Activated naive CD4-positive, alpha-beta T cell treated with anti-CD3 and anti-CD28 coated beads, Interleukin-2, amount 50 U/mL, for 72 hours (primary cell): ENCODE measurements around the gene HLA-B. TPM values are rescaled to one million over a fixed set of nuclear protein-coding genes. Genes with fewer than 3 reads are reported as not detected.

Source experiments
- ATAC-seq, 2 donors: fragments of 150-1000 bp; cut with Tn5 transposase; 2 replicates each; pipeline ENCODE4 v1.10.0; 2021; ENCODE audit warnings: mild to moderate bottlenecking in 2 of 2, moderate library complexity in 2 of 2
- DNase-seq, 2 donors: peaks; one replicate each; pipeline ENCODE4 v3.0.0; 2021 to 2022; ENCODE audit warnings: low spot score in 2 of 2
- H3K27ac Mint-ChIP-seq, 2 donors: one replicate each; pipeline ENCODE4 v1.8.0; 2022; ENCODE audit warnings: mild to moderate bottlenecking in 2 of 2, mixed read lengths in 2 of 2
- H3K36me3 Mint-ChIP-seq, 2 donors: one replicate each; pipeline ENCODE4 v1.8.0; 2022; ENCODE audit warnings: mixed read lengths in 2 of 2
- H3K9me3 Mint-ChIP-seq, 2 donors: one replicate each; pipeline ENCODE4 v1.8.0; 2022; ENCODE audit warnings: mixed read lengths in 2 of 2
- total RNA-seq, 2 donors: library from RNA; stranded (reverse); gene quantifications; one replicate each; pipeline ENCODE4 v1.2.3, GENCODE V29; 2022

Gene HLA-B
- total RNA-seq, 2 donors from 2014 or later: 2,668 to 4,981 TPM

DNA sequence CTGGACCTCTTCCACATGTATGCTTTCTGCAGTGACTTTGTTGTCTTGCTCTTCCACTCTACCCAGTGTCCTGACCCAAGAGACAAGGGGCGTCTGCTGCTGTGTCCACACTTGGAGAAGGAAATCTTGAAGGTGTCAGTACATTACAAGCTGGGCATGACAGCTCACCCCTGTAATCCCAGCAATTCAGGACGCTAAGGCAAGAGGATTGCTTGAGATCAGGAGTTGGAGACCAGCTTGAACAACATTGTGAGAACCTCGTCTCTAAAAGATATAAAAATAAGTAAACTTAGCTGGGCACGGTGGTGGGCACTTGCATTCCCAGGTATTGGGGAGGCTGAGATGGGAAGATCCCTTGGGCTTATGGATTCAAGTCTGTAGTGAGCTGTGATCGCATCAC is 5.8 kb upstream of the HLA-B start:
- Mint-ChIP-seq H3K27ac (no peak overlapping the region), H3K9me3 (peaks cover 0 to 11% of the 10 kb centered on the region in 2 donors), H3K36me3 (peaks cover 7 to 13% of the 10 kb centered on the region in 2 donors)
- DNase-seq (no peak), ATAC-seq (no peak)

DNA sequence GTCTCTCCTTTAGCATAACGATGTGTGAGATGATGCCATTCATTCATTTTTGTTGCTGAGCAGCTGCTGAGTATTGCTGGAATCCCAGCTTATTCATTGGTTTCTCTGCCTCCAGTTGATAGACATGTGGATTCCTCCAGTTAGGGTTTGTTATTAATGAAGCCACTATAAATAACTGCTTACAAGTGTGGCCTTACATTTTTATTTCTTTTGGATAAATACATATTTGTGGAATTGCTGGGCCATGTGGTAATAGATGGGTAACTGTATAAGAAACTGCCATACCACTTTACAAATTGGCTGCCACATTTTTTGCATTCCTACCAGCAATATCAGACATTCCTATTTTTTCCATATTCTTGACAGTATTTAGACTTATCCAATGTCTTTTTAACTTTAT is 2.6 kb upstream of the HLA-B start:
- H3K9me3 Mint-ChIP-seq: peaks cover 0 to 11% of the 10 kb centered on the region in 2 donors
- DNase-seq (no peak), ATAC-seq (no peak)
- peak overlapping the region in 1 of 2 donors; percentile 51 for H3K27ac Mint-ChIP-seq
- peaks cover 24 to 29% of the 10 kb centered on the region in 2 donors for H3K36me3 Mint-ChIP-seq

DNA sequence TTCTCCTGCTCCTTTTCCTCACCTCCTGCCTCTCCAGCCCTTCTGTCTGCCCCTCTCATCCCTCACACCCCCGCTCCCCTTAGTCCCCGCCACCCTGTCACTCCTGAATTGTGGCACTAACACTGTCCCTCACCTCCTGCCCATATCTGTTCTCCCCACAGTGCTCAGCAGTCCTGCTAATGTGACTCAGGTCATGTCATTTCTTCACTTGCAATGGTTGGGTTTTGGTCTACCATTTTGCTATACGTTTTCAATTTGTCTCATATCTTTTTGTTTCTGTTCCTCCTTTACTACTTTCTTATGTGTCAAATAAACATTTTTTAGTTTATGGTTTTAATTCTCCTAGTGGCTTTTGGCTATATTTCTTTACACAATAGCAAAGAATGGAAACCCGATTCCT is 1.3 kb upstream of the HLA-B start:
- Mint-ChIP-seq H3K27ac (peak overlapping the region; percentile 81 to 100), H3K9me3 (peaks cover 0 to 11% of the 10 kb centered on the region in 2 donors), H3K36me3 (peaks cover 37 to 42% of the 10 kb centered on the region in 2 donors)
- ATAC-seq (peak; percentile 39 to 52), DNase-seq (no peak)

DNA sequence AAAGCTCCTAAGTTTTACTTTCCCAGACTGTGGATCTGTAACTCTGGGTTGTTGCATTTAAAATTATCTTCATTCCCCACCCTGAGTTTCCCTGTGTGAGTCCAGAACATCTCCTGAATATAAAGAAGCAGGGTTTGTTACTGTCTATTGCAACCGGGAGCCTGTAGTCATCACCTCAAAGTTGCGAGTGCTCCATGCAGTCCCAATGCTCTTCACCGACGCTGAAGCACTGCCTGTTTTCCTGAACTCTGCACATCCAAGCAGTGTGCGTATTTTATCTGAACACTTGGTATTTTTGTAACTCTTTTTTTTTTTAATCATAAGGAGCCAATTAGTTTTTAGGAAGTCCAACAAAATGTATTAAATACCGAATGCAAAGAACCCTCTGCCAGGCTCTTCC is 907 bp upstream of the HLA-B start:
- H3K36me3 Mint-ChIP-seq: peaks cover 40 to 46% of the 10 kb centered on the region in 2 donors
- peaks cover 0 to 11% of the 10 kb centered on the region in 2 donors for H3K9me3 Mint-ChIP-seq
- peak overlapping the region; percentile 81 to 100 for H3K27ac Mint-ChIP-seq
- no peak for ATAC-seq
- no peak for DNase-seq

DNA sequence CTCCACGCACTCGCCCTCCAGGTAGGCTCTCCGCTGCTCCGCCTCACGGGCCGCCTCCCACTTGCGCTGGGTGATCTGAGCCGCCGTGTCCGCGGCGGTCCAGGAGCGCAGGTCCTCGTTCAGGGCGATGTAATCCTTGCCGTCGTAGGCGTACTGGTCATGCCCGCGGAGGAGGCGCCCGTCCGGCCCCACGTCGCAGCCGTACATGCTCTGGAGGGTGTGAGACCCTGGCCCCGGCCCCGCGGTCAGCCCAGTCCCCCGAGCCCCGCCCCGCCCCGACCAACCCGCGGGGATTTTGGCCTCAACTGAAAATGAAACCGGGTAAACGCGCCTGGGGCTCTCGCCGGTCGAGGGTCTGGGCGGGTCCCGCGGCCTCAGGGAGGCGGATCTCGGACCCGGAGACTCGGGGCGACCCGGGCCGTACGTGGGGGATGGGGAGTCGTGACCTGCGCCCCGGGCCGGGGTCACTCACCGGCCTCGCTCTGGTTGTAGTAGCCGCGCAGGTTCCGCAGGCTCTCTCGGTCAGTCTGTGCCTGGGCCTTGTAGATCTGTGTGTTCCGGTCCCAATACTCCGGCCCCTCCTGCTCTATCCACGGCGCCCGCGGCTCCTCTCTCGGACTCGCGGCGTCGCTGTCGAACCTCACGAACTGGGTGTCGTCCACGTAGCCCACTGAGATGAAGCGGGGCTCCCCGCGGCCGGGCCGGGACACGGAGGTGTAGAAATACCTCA is 598 bp downstream of the HLA-B start:
- ATAC-seq (peak; percentile 2 to 9), DNase-seq (peak in 1 of 2 donors; percentile 79)
- H3K36me3 Mint-ChIP-seq: peaks cover 41 to 54% of the 10 kb centered on the region in 2 donors
- peak overlapping the region; percentile 81 to 98 for H3K27ac Mint-ChIP-seq
- H3K9me3 Mint-ChIP-seq: peaks cover 0 to 11% of the 10 kb centered on the region in 2 donors

DNA sequence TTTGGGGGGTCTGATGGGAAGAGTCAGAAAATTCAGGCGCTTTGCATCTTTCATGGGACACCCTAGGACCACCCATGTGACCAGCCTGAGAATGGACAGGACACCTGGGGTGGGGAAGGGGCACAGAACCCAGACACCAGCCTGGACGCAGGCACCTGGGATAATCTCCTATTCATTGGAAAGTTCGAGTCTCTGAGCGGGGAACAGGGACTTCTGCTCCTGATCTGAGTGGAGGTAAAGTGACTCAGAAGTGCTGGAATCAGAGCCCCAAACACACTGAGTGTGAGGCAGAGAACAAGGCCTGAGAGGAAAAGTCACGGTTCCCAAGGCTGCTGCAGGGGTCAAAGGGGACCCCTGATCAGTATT is 1.4 kb downstream of the HLA-B start:
- Mint-ChIP-seq H3K36me3 (peaks cover 36 to 46% of the 10 kb centered on the region in 2 donors), H3K9me3 (peaks cover 0 to 5% of the 10 kb centered on the region in 2 donors), H3K27ac (peak overlapping the region; percentile 81 to 98)
- ATAC-seq (no peak), DNase-seq (no peak)

DNA sequence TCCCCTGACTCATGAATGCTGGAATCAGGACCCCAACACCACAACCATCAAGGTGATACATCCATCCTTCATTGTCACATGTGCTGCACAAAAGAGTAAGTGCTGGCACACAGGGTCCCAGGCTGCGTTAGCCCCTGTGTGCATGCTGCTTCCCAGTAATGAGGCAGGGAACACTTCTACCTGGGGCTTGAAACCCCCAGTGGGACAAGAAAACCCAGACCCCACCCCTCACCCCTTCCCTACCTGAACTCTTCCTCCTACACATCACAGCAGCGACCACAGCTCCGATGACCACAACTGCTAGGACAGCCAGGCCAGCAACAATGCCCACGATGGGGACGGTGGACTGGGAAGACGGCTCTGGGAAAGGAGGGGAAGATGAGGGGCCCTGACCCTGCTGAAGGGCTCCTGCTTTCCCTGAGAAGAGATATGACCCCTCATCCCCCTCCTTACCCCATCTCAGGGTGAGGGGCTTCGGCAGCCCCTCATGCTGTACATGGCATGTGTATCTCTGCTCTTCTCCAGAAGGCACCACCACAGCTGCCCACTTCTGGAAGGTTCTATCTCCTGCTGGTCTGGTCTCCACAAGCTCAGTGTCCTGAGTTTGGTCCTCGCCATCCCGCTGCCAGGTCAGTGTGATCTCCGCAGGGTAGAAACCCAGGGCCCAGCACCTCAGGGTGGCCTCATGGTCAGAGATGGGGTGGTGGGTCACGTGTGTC is 2.0 kb downstream of the HLA-B start:
- Mint-ChIP-seq H3K27ac (peak overlapping the region; percentile 81 to 98), H3K36me3 (peaks cover 35 to 42% of the 10 kb centered on the region in 2 donors)

DNA sequence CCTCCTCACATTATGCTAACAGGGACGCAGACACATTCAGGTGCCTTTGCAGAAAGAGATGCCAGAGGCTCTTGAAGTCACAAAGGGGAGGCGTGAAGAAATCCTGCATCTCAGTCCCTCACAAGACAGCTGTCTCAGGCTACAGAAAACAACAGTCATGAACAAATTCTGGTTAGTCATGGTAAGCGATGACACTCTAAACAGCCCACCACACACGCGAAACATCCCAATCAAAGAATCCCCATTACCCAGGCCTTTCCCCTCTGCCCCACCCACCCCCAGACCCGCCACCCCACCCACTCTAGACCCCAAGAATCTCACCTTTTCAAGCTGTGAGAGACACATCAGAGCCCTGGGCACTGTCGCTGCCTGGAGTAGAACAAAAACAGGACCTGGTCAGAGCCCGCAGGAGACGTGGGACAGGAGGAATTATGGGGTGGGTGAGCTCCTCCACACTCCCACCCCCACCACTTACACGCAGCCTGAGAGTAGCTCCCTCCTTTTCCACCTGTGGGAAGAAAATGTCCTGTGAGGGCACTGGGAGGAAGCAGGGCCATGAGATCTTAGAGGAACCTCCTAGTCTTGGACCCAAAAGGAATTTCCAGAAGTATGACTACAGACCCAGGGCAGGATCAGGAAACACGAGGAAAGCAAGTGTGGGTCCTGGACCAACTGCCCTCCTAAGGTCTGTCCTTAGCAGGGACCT is 2.7 kb downstream of the HLA-B start:
- ATAC-seq (no peak), DNase-seq (no peak)
- Mint-ChIP-seq H3K9me3 (peaks cover 0 to 2% of the 10 kb centered on the region in 2 donors), H3K27ac (peak overlapping the region; percentile 81 to 98), H3K36me3 (peaks cover 35 to 42% of the 10 kb centered on the region in 2 donors)

More for the DNA sequence above, 2.0 kb downstream of the HLA-B start:
- no peak for ATAC-seq
- no peak for DNase-seq
- peaks cover 0 to 5% of the 10 kb centered on the region in 2 donors for H3K9me3 Mint-ChIP-seq

DNA sequence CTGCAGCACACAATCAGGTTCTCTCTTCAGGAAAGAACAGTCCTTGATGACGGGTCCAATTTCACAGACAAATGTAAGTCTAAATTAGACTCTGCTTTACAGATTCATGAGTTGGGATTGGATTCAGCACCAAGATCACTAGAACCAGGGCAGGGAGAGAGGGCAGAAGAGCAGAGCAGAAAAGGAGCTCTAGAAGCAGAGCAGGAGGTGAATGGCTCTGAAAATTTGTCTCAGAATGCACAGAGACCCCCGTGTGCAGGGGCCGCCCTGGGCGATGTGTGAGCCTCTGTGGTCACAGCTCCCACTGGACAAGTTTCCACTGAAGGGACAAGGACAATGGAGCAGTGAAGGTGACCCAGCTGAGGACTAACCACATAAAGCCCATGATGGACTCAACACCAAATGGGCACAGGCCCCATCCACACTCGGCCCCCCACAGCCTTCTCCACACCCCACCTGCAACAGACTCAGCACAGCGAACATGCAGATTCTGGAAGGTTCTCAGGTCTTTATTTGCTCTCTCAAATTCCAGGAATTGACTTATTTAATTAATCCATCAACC is 3.5 kb downstream of the HLA-B start:
- peaks cover 35 to 42% of the 10 kb centered on the region in 2 donors for H3K36me3 Mint-ChIP-seq
- peak overlapping the region; percentile 81 to 98 for H3K27ac Mint-ChIP-seq
- ATAC-seq: no peak
- DNase-seq: no peak
- no peaks in the 10 kb centered on the region for H3K9me3 Mint-ChIP-seq

DNA sequence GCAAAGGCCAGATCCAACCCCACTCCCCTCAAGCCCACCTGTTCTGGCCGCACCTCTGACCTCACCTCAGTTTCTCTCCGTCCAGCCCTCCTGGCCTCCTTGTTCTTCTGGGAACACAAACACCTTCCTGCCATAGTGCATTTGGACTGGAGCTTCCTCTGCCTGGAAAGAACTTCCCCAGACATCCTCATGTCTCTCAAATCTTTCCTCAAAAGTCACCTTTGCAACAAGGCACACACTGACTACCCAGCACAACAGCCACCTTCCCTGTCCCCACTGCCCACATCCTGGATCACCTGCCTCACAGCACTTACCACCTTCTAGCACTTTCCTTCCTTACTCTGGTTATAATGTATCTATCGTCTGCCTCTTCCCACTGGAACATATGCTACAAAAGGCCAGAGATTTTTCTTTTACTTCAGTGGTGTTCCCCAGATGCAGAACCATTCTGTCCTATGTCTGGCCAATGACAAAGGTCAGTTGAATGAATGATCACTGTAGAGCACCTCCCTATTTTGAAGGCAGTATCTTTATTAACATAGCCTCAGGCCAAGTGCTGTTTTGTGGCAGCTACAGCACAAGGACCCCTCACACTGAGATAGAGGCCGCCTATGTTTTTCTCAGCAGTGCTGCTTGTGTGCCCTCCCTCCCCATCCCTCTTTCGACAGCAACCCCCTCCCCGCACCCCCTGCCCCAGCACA is 4.1 kb downstream of the HLA-B start:
- DNase-seq (no peak), ATAC-seq (peak in 1 of 2 donors; percentile 2)
- H3K36me3 Mint-ChIP-seq: peaks cover 35 to 42% of the 10 kb centered on the region in 2 donors

DNA sequence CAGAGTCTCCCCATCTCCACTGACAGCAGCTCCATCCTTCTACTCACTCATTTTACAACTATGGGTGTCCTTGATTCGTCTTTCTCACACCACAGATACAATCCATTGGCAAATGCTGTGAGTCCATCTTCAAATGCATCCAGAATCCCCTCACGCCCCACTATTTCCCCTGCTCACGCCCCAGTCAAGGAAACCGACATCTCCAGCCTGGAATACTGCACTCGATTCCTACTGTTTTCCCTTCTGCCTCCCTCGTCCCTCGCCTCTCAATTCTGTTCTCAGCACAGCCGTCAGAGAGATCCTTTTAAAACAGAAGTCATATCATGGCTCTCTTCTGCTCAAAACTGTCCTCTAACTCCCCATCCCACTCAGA is 4.7 kb downstream of the HLA-B start:
- H3K27ac Mint-ChIP-seq: peak overlapping the region; percentile 81 to 93
- DNase-seq (no peak), ATAC-seq (no peak)
- no peaks in the 10 kb centered on the region for H3K9me3 Mint-ChIP-seq
- peaks cover 35 to 42% of the 10 kb centered on the region in 2 donors for H3K36me3 Mint-ChIP-seq

More for the DNA sequence above, 4.1 kb downstream of the HLA-B start:
- Mint-ChIP-seq H3K27ac (peak overlapping the region; percentile 81 to 93), H3K9me3 (no peaks in the 10 kb centered on the region)

DNA sequence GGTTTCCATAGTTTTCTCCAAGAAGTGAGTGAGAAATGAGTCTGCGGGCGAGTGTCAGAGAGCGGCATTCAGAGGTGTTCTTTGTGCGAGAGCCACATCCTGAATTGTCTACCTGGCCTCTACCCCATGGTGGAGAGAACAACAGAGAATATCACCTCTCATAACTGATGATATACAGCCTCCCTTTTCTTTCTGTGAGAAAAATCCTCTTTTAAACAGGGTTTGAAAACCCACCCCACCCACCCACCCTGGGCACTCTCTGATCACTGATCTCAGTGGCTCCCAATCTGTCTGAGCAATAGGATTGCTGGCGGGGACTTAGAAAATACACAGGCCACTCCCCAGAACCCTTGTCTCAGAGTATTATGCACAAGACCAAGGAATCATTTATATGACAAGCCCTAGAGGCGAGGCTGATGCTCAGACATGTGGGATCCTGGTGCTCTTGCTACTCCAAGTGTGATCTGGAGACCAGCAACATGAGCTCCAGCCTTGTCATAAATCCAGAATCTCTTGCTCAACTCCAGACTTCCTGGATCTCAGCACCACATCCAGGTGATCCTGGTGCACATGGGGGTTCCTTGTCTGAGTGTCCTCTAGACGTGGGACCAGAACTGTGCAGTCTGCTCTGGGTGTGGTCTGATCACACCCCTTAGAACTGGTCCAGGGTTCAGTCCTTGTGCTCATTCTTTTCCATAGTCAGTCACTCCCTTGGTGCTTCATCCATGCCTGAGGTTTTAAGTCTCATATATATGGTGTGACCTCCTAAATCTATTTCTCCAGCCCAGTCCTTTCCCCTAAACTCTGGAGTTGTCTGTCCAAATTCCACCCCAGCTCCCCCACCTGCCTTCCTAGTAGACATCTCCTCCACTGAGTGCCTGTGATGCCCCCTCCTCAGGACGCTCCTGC is 5.3 kb downstream of the HLA-B start:
- ATAC-seq (peak; percentile 38 to 43), DNase-seq (no peak)
- H3K27ac Mint-ChIP-seq: peak overlapping the region; percentile 81 to 95
- H3K9me3 Mint-ChIP-seq: no peaks in the 10 kb centered on the region
- peaks cover 35 to 42% of the 10 kb centered on the region in 2 donors for H3K36me3 Mint-ChIP-seq

DNA sequence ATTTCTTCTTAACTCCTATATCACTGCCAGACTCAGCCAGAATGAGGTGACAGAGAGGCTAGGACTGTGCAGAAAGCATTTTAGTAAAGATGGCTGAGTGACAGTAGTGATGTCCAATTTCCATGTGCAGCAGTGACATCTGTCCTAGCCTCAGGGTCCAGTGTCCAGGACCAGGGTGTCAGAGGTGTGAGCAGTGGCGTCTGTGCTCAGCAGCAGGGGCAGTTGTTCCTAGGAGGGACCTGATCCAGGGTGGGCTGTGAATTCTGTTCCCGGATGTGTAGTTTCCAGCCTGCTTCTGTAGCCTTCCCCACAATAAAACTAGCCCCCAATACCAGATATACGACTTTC is 6.0 kb downstream of the HLA-B start:
- Mint-ChIP-seq H3K9me3 (no peaks in the 10 kb centered on the region), H3K27ac (peak overlapping the region; percentile 22 to 95), H3K36me3 (peaks cover 32 to 40% of the 10 kb centered on the region in 2 donors)
- ATAC-seq (peak; percentile 10 to 26), DNase-seq (no peak)

DNA sequence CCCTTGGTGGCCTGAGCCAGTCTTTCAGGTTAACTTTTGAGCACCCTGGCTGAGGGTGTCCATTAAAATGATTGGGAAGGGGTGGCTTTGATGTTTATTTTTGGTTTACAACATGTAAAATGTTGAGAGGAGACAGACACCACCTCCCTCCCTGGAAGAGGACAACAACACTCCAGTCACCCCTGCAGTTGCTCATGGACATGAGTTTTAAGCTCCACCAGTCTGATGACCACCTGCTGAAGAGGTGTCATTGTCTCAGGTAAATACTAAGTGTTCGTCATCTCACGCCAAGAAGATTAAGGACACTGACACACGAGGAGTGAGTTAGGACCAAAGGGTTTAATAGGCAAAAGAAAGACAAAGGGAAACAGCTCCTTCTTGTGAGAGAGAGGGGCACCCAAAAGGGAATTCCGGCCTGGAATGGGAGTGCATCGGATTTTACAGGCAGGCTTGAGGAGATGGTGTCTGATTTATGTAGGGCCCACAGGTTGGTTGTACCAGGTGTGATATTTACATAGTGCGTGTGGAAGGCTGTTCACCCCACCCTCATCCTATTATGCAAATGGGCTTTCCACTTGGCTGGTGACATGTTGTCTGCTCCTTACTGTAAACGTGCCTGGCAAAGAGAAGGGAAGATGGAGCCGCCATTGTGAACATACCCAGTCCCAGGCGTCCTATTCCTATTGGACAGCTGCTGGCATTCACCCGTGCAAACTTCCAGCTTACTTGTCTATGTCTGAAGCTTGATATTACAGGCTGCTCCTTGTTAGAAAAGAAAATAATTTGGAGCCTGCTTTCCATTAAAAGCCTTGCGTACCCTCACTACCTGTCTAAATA is 6.6 kb downstream of the HLA-B start:
- peaks cover 26 to 34% of the 10 kb centered on the region in 2 donors for H3K36me3 Mint-ChIP-seq
- DNase-seq (no peak), ATAC-seq (peak; percentile 3 to 7)
- no peaks in the 10 kb centered on the region for H3K9me3 Mint-ChIP-seq
- H3K27ac Mint-ChIP-seq: peak overlapping the region; percentile 22 to 95
